ENCODE results near the gene MEG3.
"Not testable (repeated sequence)": the region's sequence is repeated elsewhere in the genome, so short reads cannot be mapped to it uniquely, and the experiment has no call there.

DNA sequence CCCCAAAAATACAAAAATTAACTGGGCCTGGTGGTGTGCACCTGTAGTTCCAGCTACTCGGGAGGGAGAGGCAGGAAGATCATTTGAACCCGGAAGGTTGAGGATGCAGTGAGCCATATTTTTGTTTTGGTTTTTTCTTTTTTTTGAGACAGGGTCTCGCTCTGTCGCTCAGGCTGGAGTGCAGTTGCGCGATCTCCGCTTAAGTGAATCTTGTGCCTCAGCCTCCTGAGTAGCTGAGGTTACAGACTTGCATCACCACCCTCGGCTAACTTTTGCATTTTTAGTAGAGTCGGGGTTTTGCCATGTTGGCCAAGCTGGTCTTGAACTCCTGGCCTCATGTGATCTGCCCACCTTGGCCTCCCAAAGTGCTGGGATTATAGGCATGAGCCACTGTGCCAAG lies 24.5 kb upstream of the MEG3 start:
- TF ChIP-seq, protein P1, sequence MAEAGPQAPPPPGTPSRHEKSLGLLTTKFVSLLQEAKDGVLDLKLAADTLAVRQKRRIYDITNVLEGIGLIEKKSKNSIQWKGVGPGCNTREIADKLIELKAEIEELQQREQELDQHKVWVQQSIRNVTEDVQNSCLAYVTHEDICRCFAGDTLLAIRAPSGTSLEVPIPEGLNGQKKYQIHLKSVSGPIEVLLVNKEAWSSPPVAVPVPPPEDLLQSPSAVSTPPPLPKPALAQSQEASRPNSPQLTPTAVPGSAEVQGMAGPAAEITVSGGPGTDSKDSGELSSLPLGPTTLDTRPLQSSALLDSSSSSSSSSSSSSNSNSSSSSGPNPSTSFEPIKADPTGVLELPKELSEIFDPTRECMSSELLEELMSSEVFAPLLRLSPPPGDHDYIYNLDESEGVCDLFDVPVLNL (CRISPR knock-in tag; IDR thresholded peaks at IDR 0.05; ENCODE audit: borderline replicate concordance, low read depth): not testable (repeated sequence)
- TF ChIP-seq, protein P2, sequence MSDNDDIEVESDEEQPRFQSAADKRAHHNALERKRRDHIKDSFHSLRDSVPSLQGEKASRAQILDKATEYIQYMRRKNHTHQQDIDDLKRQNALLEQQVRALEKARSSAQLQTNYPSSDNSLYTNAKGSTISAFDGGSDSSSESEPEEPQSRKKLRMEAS (CRISPR knock-in tag; IDR thresholded peaks at IDR 0.05): not testable (repeated sequence)
- TF ChIP-seq, protein P3, sequence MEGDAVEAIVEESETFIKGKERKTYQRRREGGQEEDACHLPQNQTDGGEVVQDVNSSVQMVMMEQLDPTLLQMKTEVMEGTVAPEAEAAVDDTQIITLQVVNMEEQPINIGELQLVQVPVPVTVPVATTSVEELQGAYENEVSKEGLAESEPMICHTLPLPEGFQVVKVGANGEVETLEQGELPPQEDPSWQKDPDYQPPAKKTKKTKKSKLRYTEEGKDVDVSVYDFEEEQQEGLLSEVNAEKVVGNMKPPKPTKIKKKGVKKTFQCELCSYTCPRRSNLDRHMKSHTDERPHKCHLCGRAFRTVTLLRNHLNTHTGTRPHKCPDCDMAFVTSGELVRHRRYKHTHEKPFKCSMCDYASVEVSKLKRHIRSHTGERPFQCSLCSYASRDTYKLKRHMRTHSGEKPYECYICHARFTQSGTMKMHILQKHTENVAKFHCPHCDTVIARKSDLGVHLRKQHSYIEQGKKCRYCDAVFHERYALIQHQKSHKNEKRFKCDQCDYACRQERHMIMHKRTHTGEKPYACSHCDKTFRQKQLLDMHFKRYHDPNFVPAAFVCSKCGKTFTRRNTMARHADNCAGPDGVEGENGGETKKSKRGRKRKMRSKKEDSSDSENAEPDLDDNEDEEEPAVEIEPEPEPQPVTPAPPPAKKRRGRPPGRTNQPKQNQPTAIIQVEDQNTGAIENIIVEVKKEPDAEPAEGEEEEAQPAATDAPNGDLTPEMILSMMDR (IDR thresholded peaks at IDR 0.05): not testable (repeated sequence)
- TF ChIP-seq, protein P4, sequence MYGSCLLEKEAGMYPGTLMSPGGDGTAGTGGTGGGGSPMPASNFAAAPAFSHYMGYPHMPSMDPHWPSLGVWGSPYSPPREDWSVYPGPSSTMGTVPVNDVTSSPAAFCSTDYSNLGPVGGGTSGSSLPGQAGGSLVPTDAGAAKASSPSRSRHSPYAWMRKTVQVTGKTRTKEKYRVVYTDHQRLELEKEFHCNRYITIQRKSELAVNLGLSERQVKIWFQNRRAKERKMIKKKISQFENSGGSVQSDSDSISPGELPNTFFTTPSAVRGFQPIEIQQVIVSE (CRISPR knock-in tag; IDR thresholded peaks at IDR 0.05; ENCODE audit: borderline replicate concordance): not testable (repeated sequence)
- TF ChIP-seq, protein P5, sequence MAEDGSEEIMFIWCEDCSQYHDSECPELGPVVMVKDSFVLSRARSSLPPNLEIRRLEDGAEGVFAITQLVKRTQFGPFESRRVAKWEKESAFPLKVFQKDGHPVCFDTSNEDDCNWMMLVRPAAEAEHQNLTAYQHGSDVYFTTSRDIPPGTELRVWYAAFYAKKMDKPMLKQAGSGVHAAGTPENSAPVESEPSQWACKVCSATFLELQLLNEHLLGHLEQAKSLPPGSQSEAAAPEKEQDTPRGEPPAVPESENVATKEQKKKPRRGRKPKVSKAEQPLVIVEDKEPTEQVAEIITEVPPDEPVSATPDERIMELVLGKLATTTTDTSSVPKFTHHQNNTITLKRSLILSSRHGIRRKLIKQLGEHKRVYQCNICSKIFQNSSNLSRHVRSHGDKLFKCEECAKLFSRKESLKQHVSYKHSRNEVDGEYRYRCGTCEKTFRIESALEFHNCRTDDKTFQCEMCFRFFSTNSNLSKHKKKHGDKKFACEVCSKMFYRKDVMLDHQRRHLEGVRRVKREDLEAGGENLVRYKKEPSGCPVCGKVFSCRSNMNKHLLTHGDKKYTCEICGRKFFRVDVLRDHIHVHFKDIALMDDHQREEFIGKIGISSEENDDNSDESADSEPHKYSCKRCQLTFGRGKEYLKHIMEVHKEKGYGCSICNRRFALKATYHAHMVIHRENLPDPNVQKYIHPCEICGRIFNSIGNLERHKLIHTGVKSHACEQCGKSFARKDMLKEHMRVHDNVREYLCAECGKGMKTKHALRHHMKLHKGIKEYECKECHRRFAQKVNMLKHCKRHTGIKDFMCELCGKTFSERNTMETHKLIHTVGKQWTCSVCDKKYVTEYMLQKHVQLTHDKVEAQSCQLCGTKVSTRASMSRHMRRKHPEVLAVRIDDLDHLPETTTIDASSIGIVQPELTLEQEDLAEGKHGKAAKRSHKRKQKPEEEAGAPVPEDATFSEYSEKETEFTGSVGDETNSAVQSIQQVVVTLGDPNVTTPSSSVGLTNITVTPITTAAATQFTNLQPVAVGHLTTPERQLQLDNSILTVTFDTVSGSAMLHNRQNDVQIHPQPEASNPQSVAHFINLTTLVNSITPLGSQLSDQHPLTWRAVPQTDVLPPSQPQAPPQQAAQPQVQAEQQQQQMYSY (CRISPR knock-in tag; IDR thresholded peaks at IDR 0.05): not testable (repeated sequence)
- TF ChIP-seq CBFB (CRISPR knock-in tag; IDR thresholded peaks at IDR 0.05; ENCODE audit: low read depth); NFYB (CRISPR knock-in tag; conservative IDR thresholded peaks at IDR 0.05; ENCODE audit: low read depth): not testable (repeated sequence)
- TF ChIP-seq, protein P6, sequence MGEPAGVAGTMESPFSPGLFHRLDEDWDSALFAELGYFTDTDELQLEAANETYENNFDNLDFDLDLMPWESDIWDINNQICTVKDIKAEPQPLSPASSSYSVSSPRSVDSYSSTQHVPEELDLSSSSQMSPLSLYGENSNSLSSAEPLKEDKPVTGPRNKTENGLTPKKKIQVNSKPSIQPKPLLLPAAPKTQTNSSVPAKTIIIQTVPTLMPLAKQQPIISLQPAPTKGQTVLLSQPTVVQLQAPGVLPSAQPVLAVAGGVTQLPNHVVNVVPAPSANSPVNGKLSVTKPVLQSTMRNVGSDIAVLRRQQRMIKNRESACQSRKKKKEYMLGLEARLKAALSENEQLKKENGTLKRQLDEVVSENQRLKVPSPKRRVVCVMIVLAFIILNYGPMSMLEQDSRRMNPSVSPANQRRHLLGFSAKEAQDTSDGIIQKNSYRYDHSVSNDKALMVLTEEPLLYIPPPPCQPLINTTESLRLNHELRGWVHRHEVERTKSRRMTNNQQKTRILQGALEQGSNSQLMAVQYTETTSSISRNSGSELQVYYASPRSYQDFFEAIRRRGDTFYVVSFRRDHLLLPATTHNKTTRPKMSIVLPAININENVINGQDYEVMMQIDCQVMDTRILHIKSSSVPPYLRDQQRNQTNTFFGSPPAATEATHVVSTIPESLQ (CRISPR knock-in tag; IDR thresholded peaks at IDR 0.05): not testable (repeated sequence)
- TF ChIP-seq, protein P7, sequence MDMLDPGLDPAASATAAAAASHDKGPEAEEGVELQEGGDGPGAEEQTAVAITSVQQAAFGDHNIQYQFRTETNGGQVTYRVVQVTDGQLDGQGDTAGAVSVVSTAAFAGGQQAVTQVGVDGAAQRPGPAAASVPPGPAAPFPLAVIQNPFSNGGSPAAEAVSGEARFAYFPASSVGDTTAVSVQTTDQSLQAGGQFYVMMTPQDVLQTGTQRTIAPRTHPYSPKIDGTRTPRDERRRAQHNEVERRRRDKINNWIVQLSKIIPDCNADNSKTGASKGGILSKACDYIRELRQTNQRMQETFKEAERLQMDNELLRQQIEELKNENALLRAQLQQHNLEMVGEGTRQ (CRISPR knock-in tag; IDR thresholded peaks at IDR 0.05): not testable (repeated sequence)
